Neural progenitor cell (in vitro differentiated cells): ENCODE measurements around the gene PACRG.

ENCODE experiments used
- EZH2 ChIP-seq: fragments of 200-600 bp; sonication (generic); IDR thresholded peaks from 2 replicates; pipeline ENCODE4 v1.6.1; 2017; ENCODE audit warnings: antibody characterized with exemption, mild to moderate bottlenecking, moderate library complexity
- EZH2phosphoT487 ChIP-seq: fragments of 200-600 bp; sonication (generic); IDR thresholded peaks from 2 replicates; pipeline ENCODE4 v1.6.1; 2017; ENCODE audit warnings: antibody characterized with exemption
- TF ChIP-seq, protein P1 (sequence below): fragments of 200-600 bp; sonication (generic); IDR thresholded peaks from 2 replicates; pipeline ENCODE4 v1.5.1; 2017; ENCODE audit warnings: antibody characterized with exemption, mild to moderate bottlenecking

DNA sequence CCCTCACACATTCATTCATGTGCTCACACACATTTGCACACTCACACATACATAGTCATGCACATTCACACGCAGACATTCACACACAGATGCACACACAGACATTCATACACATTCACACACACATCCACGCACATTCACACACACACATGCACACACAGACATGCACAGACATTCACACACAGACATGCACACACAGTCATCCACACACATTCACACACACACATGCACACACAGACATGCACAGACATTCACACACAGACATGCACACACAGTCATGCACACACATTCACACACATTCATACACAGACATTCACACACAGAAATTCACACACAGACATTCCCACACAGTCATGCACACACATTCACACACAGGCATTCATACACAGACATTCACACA is 147.3 kb downstream of the PACRG start:
- TF ChIP-seq, protein P1, sequence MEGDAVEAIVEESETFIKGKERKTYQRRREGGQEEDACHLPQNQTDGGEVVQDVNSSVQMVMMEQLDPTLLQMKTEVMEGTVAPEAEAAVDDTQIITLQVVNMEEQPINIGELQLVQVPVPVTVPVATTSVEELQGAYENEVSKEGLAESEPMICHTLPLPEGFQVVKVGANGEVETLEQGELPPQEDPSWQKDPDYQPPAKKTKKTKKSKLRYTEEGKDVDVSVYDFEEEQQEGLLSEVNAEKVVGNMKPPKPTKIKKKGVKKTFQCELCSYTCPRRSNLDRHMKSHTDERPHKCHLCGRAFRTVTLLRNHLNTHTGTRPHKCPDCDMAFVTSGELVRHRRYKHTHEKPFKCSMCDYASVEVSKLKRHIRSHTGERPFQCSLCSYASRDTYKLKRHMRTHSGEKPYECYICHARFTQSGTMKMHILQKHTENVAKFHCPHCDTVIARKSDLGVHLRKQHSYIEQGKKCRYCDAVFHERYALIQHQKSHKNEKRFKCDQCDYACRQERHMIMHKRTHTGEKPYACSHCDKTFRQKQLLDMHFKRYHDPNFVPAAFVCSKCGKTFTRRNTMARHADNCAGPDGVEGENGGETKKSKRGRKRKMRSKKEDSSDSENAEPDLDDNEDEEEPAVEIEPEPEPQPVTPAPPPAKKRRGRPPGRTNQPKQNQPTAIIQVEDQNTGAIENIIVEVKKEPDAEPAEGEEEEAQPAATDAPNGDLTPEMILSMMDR = no peak
- TF ChIP-seq EZH2 = no peak
- TF ChIP-seq EZH2phosphoT487 = no peak
